HG03064 (cell line): ENCODE results near the gene LPIN3.
"Not testable (repeated sequence)": the region's sequence is repeated elsewhere in the genome, so short reads cannot be mapped to it uniquely, and the experiment has no call there.

ENCODE experiments used
- ATAC-seq: cut with Tn5 transposase; IDR thresholded peaks from one replicate; pipeline ENCODE4 v1.9.1; 2021; ENCODE audit warnings: low read depth; ENCODE audit not compliant: unreplicated experiment

The LPIN3 gene, protein sequence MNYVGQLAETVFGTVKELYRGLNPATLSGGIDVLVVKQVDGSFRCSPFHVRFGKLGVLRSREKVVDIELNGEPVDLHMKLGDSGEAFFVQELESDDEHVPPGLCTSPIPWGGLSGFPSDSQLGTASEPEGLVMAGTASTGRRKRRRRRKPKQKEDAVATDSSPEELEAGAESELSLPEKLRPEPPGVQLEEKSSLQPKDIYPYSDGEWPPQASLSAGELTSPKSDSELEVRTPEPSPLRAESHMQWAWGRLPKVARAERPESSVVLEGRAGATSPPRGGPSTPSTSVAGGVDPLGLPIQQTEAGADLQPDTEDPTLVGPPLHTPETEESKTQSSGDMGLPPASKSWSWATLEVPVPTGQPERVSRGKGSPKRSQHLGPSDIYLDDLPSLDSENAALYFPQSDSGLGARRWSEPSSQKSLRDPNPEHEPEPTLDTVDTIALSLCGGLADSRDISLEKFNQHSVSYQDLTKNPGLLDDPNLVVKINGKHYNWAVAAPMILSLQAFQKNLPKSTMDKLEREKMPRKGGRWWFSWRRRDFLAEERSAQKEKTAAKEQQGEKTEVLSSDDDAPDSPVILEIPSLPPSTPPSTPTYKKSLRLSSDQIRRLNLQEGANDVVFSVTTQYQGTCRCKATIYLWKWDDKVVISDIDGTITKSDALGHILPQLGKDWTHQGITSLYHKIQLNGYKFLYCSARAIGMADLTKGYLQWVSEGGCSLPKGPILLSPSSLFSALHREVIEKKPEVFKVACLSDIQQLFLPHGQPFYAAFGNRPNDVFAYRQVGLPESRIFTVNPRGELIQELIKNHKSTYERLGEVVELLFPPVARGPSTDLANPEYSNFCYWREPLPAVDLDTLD

DNA sequence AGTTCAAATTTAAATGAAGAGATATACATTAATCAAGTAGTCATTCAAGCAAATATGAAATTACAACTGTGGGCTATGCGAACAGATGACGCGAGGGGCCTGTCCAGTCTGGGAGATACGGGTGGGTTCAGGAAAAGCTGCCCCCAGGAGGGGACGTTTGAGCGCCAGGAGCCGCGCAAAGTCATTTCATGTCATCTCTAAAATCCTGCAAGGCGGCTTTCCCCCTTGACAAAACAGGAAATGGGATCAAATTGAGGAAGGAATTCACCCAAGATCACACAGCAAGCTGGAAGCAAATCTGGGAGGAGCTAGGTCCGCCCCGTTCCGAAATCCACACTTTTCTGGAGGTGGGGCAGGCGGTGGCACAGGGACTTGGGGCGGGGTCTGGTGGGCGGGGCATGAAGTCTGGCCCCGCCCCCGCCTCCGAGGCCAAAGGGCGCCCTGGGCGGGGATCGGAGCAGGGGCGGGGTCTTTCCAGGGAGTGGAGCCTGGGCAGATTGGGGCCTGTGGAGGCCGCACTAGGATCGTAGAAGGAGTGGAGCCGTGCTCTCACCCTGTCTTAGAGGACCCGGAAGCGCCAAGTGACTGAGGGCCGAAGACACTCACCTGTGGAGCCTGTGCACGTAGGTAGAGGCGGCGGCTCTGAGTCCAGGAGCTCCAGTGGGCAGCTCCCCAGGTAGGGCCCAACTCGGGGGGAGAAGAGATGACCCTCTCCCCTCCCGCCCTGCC, at the start of gene LPIN3:
TSS of gene LPIN3 (plus strand) at position 495 of the 729 bp plus-strand sequence. CDS start 4,983 bp downstream, outside the sequence.
- ATAC-seq: no peak

DNA sequence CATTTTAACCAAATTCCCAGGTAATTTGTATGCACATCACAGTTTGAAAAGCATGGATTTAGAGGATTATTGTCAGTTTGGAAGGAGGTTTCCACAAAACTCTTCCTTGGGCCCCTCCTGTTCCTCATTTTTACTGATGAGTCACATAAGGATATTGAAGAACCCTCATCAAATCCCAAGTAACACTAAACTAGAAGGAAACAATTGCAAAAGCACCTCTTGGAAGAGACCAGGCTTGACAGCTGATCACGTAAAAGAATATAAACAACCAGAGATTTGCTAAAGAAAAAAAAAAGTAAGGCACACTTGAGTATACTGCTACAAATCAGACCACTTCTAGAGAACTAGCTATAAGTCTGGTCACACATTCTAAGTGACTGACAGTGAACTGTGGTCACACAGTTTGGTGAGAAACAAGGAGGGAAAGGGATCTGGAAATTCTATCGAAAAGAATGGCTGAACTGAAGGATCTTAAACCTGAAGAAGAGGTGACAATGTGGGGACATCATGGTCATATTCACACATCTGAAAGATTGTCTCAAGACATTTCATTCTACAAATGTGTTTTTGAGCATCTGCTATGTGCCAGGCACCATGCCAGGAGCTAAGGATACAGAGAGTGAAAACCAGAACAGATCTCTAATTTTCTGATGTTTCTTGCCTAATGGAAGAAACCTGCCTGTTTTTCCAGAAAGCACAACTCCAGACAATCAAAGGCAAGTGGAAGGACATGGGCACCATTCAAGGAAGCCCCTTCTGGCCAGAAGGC, 47.2 kb upstream of the LPIN3 start:
- no peak for ATAC-seq

DNA sequence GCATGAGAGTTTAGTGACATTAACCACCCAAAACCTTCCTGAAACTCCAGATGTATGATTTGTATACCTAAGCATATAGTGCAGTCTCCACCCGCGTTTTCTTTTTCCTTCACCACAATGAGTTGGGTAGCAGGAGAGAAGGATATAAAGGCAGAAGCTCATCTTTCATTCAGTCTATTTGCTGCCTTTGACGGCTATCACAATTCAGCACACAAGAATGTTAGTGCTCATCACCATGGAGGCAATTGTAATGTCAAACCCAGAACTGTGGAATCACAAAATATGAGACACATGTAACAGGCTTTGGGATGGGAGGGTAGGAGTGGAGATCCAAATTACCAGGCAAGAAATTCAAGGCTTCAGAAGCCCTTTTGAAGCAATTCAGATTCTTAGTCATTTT, 40.7 kb upstream of the LPIN3 start:
- no peak for ATAC-seq

DNA sequence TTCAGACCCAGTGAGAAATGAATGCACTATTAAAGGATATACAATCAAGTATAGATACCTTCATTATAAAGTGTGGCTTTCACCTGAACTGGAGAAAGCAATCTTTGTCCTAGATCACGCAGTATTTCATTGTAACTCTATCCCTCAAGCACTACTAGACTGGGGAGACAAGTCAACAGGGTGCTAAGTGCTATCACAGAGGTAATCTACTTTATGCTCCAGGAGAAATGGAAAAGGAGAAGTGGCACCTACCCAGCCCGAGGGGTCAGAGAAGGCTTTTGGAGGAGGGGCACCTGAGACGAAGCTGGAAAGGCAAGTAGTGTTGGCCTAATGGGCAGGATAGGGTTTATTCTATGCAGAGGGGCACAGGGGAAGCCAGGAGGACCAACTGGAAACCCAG, 40.2 kb upstream of the LPIN3 start:
- no peak for ATAC-seq

DNA sequence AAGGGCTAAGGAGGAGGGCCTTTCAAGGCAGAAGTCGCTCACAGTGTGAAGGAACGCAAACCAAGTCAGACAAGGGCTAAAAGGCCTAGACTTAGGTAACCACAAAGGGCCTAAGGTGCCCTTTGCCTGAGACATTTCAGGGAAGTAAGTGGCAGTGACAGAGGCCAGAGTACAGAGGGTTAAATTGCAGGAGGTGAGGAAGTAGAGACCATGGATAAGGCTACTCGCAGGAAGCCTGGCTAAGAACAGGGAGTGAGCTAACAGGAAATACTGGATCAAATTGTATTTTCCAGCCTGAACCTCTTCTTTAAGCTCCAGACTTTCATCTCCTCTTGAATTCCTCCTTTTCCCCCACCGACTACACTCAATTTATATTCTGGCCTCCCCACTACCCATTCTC, 39.7 kb upstream of the LPIN3 start:
- ATAC-seq: no peak

DNA sequence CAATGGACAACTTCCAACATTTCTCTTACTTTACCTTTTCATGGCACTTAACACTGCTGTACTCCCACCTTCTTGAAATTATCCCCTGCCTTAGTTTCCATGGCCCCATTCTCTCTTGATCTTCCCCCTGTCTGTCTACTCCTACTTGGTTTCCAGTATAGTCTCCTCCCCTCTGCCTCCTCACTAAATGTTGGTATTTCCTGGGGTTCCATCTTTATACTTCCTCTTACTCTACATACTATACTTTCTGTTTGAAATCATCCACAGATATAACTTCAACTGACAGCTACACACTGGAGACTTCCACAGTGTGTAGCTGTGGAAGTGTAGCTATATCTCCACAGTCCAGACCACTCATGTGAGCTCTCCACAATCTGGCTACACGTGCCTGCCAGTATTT, 36.6 kb upstream of the LPIN3 start:
- ATAC-seq: no peak

DNA sequence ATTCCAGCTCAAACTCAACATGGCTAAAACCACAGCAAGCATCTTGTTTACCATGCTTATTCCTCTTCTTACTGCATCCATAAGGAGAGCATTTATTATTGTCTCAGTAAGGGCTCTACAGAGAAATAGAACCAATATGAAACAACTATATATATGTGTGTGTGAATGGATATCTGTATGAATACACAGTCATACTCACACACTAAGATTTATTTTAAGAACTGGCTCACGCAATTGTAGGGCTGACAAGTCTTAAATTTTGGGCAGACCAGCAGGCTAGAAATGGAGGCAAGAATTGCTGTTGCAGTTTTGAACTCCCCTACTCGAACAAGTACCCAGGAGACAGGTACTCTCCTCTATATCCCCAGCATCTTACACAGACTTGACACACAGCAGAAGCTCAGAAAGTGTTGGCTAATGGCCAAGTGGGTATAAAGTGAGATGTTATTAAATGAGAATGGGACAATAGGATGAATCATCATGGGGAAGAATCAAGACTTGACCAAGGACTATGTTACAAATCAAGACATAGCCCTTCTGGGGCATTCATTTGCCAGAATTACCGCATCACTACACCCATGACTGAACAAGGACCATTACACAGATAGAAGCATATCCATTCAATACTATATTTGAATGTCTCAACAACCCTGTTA, 36.1 kb upstream of the LPIN3 start:
- ATAC-seq: no peak

DNA sequence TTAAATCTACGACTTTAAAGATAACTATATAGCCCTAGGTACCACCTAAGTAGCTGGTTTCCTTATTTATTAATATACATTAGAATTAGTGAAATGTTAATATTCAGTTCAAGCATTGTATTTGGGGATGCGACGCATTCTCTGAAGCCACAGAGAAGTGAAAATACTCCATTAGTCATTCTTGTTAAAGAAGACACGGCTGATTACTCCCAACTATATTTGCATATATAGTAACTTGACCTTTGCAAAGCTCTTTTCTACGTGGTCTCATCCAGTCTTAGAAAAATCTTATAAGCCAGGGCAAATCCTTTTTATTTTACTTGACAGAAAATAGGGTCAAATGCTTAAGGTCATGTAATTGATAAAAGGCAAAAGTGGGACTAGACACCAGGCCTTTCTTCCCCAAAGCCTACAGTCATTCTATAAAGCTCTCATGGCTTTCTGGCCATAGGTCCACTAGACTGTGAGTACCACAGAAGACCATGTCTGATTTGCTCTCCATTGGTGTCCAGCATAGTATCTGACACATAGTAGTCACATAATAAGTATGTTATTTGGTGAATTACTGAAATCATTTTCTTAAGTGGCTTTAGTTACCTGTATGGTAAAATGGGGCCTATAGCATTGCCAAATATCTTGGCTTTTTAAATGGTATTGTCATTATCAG, 34.4 kb upstream of the LPIN3 start:
- ATAC-seq: peak; percentile 74

DNA sequence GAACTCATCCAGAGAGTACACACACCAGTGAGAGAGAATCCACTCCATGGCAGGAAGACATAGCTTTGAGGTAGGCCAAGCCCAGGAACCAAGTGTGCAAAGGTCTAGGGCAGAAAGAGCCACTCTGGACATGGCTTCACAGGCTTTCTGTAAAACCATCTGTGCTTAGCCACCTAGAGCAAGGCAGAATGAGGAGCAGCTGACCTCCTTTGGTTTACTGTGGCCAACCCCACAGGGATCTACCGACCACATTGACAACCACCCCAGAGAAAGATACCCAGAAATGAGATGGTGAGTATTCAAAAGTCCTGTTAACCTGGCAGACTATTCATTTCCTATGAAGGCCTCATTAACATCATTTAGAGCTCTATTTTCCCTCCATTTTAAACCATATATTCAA, 33.6 kb upstream of the LPIN3 start:
- ATAC-seq: no peak

DNA sequence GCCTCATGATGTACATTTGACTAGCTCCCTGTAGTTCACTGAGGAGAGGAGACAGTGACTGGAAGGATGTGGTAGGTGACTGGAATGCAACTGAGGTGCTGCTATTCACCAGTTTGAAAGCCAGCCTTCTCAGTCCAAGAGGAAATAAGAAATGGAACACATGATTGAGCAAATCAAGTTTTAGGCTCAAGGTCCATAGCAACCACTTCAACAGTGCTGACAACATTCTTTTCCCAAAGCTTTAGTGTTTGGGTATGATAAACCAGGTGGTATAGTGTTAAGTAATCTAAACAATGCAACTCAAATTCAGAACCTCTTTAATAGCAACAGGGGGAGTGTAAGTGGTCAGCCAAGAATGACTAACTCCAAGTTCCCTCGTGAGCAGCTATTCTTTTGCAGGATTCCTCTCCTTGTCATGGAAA, 32.3 kb upstream of the LPIN3 start:
- ATAC-seq: no peak

DNA sequence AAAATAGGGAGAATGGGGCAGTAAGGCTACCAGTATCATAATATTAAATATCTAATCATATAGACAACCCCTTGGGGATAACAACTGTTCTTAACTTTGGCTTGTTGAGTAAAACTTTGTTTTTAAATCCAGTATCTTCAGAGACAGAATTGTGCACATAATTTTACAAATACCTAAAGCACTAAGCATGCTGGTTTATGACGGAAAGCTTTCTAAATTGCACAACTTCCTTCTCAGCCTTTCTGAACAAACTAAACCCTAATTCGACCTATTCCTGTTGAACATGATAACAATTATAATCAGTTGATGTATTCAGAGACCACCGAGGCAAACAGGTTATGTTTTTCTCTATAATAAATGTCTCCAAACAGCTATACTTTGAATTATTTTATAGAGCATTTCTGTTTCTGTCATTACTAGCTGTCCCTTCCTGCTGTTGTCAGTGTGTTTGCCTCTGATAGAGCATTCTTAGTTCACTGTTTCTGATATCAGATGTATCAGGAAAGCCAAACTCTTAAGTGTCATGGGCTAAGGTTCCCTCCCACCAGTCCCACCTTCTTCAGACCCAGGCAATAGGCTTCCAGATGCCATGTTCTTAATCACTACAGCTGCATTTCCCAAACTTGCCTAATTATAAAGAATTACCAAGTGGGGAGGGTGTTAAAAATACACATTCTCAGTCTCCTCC, 31.8 kb upstream of the LPIN3 start:
- no peak for ATAC-seq

DNA sequence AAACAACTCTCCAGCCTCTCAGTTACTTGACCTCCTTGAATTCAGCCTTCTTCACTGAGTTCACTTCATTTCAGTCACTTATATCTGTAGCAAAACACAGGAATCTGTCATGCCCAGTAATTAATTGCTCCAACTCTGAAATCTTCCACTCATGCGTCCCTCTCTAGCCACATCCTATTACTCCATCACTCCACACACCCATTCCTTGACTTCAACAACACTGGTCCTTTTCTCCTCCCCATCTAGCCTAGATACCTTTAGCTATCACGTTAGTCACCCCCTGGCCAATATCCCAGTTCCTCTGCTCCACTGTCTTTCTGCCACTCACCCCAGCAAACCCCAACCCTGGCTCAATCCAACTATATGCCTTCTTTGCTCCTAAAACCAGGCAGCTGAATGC, 30.8 kb upstream of the LPIN3 start:
- no peak for ATAC-seq

DNA sequence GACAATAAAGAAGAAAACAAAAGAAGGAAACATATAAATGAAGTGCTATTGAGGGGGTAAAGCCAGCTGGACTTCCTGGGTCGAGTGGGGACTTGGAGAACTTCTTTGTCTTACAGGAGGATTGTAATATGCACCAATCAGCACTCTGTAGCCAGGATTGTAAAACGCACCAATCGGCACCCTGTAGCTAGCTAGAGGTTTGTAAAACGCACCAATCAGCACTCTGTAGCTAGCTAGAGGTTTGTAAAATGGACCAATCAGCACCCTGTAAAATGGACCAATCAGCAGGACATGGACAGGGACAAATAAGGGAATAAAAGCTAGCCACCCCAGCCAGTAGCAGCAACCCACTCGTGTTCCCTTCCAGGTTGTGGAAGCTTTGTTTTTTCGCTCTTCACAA, 28.6 kb upstream of the LPIN3 start:
- ATAC-seq: not testable (repeated sequence)

DNA sequence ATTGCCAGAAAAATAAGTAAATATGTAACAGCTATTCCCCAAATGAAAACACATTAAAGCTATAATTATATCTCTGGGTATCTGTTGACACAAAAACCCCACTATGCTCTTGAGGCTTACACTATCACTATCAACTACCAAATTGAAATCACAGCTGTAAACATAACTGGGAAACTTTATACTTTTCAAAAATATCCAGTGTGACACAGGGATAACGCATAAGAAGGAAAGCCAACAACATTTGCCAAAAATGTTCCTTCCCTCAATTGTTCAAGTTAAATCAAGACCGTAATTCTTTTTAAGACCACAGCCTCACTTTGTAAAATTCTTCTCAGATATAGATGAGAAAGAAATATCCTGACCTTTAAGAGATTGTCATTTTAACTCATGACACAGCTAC, 26.2 kb upstream of the LPIN3 start:
- ATAC-seq: no peak

DNA sequence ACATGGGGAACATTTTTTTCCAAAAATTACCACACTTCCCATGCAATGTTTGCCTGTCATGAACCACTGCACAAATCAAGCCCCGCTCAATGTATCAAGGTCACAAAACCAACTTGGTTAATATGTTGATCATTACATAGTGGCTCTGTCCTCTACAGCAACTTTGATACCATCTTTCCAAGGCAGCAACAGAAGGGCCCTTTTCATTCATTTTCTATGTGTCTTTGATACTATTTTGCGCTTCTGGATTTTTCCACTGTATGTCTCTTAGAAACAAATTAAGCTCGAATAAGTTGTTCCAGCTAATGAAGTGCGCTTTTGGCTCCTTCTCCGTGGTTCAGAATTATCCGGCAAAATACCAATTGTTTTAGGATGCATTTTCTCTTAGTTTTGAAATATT, 24.6 kb upstream of the LPIN3 start:
- ATAC-seq: no peak

DNA sequence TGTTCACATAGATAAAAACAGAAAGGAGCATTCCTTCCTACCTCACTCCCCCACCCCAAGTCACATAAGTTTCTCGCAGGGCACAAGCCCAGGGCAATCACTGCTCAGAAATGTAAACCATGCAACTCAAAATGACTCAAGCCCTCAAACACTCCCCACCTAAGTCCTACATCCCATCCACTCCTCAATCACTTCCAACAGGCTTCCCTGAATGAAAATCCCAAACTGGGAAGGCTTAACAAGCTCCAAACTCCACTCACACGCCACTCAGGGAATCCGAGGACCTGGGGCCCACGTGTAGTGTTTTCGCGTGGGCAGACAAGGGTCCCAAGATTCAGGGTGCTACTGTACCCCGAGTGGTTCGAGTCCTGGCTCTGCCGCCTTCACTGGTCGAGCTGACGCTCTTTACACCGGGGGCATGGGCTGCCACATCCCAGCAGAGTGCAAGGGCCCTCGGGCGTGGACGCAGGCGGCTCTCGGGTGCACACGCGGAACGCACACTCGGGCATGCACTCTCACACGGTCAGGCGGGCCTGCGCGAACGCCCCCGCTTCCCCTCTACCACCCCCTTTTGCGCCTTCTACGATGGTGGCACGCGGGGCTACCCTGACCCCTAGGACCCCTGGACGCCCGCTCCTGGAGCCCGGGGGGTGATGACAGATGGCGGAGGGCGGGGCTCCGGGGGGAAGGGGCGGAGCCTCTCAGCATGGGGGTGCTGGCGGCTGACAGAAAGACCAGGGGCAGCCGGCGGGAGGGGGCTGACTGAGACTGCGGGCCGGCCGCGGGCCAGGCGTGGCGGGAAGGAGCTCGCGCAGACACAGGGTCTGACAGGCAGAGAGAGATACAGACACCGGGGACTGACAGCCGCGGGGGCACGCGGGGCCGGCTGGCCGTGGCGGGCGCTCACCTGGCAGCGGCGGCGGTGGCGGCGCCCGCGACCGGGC, 23.7 kb upstream of the LPIN3 start:
- ATAC-seq: peak; percentile 61

DNA sequence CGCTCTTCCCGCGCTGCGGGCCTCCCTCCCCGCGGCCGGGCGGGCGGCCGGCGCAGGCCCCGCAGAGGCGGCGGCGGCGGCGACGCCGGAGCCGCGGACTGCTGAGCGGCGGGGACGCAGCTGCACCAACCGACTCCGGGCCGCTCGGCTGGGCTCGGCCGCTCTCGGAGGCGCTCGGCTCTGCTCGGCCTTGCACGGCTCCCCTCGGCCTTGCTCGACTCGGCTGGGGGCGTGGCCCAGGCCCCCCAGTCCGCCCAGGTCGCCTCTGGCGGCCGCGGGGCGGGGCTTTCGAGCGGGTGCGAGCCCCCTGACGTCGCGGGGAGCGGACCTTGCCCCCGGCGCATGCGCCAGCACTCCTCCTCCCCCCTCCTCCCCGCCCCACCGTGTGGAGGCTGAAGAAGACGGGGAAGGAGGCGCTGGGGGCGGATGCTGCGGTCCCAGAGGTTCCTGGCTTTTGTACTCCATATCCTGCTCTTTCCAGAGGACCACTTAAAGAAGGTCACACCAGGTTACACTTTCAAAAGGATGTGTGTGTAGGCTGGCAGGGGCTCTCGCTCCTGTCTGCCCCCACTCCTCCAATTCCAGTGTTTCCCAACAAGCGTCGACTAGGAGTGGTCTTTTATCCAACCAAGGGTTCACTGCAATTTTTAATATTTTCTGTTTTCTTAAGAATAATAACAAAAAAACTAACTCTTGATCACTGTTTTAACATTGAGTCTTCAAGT, 22.9 kb upstream of the LPIN3 start, which contains the start of gene ZHX3:
TSS of gene ZHX3 (minus strand) at position 186 of the 725 bp plus-strand sequence. CDS start 112,815 bp downstream, outside the sequence.
- peak; percentile 95 for ATAC-seq
